ENCODE measurements around the gene MBP. TPM values are rescaled to one million over a fixed set of nuclear protein-coding genes. Genes with fewer than 3 reads are reported as not detected.

Gene MBP
- total RNA-seq, 1 donor from 2014 or later, result 54.3 TPM

DNA sequence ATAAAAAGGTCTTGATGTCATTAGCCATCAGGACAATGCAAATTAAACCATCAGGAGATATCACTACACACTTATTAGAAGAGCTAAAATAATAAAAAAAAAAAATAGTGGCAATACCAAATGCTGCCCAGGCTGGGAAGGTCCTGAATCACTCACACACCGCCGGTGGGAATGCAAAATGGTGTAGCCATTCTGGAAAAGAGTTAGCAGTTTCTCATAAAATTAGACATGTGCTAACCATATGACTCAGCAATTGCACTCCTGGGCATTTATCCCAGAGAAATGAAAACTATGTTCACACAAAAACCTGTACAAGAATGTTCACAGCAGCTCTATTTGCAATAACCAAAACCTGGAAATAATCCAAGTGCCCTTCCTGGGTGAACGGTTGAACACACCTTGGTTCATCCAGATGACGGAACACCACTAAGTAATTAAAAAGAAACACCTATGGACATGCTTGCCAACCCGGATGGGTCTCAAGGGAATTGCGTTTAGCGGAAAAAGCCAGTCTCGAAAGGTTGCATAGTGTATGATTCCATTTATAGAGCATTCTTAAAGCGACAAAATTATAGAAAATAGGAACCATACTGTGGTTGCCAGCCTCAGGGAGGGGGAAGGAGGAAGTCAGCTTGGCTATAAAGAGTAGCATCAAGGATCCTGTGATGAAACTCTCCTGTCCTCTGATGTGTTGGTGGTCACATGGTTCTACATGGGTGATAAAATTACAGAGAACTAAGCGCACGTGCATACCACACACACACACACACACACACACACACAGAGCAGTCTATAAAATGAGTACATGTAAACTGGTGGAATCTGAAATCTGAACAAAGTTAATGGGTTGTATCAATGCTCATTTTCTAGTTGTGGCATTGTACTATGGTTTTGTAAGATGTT lies 4.6 kb downstream of the MBP start:
- H3K9me3 Mint-ChIP-seq, result no peaks in the 10 kb centered on the region
- no peaks in the 10 kb centered on the region for H3K27me3 Mint-ChIP-seq (ENCODE audit: low read depth)
- H3K4me1 Mint-ChIP-seq (ENCODE audit: low read depth), result peaks cover 75% of the 10 kb centered on the region
- peaks cover 53% of the 10 kb centered on the region for H3K36me3 Mint-ChIP-seq (ENCODE audit: low read depth)
- intact Hi-C loops (cut with micrococcal nuclease), result no loop called here
- H3K27ac Mint-ChIP-seq, result peak overlapping the region; percentile 58
- no peak for DNase-seq (ENCODE audit: low spot score)
- peak overlapping the region; percentile 49 for H3K4me3 Mint-ChIP-seq (ENCODE audit: low read depth)

DNA sequence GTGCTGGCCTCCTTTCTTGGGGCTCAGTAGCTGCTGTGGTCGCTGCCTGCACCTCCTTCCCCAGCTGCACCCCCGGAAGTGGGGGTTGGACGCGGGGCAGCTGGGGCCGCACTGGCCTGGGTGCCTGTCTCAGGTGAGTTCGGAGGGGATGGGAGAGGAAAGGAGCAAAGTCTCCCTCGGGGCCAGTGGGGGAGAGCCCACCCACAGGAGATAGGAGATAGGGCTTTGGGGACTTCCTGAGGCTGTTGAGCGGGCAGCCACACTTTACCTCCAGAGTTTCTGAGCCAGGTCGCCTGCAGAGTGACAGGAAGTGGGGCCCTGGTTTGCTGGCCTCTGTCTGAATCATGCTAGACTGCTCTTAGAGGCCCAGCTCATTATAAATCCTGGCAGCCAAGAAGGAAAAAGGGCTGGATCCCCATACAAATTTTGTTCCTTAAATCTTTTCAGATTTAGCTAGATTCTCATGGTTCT lies 8.1 kb downstream of the MBP start:
- H3K4me1 Mint-ChIP-seq (ENCODE audit: low read depth), result peaks cover 76% of the 10 kb centered on the region
- H3K36me3 Mint-ChIP-seq (ENCODE audit: low read depth), result peaks cover 60% of the 10 kb centered on the region

DNA sequence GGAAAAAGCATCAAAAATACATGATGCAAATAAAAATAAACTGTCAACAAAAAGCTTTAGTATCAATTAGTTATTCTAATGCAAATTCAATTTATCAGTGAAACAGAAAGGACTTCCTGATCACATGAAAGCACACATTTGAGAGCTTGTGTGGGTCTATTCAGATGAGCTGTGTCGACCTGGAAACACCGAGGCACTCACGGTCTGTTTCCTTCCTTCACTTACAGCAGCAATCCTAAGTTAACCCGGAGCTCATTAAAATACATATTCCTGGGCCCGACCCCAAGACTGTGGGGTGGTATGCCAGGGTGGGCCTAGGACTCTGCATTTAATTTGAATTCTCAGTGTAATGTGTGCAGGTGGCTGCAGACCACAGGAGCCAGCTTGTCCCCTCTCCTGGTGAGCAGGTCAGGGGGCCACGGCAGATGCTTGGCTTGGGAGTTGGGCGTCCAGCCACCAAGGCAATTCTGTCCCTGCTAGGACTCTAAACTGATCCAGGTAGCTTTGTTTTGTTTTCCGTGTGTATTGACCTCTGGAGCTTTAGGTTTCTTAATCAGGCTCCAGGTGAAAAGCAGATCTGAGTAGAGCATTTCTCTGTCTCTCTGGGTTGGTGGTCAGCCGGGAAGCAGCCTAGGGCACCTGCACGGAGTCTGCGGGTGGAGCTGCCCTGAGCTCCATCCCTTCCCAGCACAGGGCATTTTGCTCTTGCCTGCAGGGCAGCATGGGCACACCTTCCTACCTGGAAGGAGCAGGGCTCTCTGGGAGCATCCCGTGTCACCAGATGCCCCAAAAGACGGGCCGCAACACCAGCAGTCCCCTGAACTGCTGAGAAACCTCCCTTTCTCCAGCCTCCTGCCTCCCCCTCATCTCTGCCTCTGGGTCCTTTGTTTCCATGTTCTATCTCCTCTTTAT lies 9.0 kb downstream of the MBP start:
- peaks cover 61% of the 10 kb centered on the region for H3K36me3 Mint-ChIP-seq (ENCODE audit: low read depth)
- no peaks in the 10 kb centered on the region for H3K27me3 Mint-ChIP-seq (ENCODE audit: low read depth)
- H3K4me3 Mint-ChIP-seq (ENCODE audit: low read depth), result peak overlapping the region; percentile 74
- peaks cover 71% of the 10 kb centered on the region for H3K4me1 Mint-ChIP-seq (ENCODE audit: low read depth)
- no peak for DNase-seq (ENCODE audit: low spot score)
- no peaks in the 10 kb centered on the region for H3K9me3 Mint-ChIP-seq
- intact Hi-C loops (cut with micrococcal nuclease), result loop anchor here (1.0 kb wide), 1 partner anchor 9 kb away; the partner anchor contains the start of gene MBP
- peak overlapping the region; percentile 94 for H3K27ac Mint-ChIP-seq

More for the DNA sequence above, 8.1 kb downstream of the MBP start:
- Mint-ChIP-seq H3K9me3 (no peaks in the 10 kb centered on the region), H3K27me3 (ENCODE audit: low read depth) (no peaks in the 10 kb centered on the region), H3K27ac (peak overlapping the region; percentile 94), H3K4me3 (ENCODE audit: low read depth) (peak overlapping the region; percentile 74)
- DNase-seq (ENCODE audit: low spot score), result peak; percentile 48
- intact Hi-C loops (cut with micrococcal nuclease), result loop anchor here (1.0 kb wide), 1 partner anchor 8 kb away; the partner anchor contains the start of gene MBP

DNA sequence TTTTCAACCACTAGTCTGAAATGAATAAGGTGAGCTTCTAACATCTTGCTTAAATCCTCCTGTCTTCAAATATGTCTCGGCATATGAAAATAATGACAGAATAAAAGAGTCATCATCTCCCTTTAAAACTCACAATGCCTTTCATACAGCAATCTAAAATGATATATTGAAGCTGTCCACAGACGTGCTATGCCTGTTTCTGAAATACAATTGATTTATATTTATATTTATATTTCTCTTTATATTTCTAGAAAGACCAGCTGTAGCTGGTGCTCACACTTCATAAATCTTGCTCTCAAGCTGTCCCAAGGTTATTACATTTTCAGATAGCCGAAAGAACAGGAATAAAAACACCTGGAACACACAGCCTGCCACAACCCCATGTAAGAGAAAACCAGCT lies 11.1 kb downstream of the MBP start:
- intact Hi-C loops (cut with micrococcal nuclease), result no loop called here
- H3K27ac Mint-ChIP-seq, result peak overlapping the region; percentile 19
- no peaks in the 10 kb centered on the region for H3K27me3 Mint-ChIP-seq (ENCODE audit: low read depth)
- DNase-seq (ENCODE audit: low spot score), result no peak
- H3K4me3 Mint-ChIP-seq (ENCODE audit: low read depth), result no peak overlapping the region
- H3K4me1 Mint-ChIP-seq (ENCODE audit: low read depth), result peaks cover 65% of the 10 kb centered on the region
- peaks cover 56% of the 10 kb centered on the region for H3K36me3 Mint-ChIP-seq (ENCODE audit: low read depth)
- H3K9me3 Mint-ChIP-seq, result no peaks in the 10 kb centered on the region

DNA sequence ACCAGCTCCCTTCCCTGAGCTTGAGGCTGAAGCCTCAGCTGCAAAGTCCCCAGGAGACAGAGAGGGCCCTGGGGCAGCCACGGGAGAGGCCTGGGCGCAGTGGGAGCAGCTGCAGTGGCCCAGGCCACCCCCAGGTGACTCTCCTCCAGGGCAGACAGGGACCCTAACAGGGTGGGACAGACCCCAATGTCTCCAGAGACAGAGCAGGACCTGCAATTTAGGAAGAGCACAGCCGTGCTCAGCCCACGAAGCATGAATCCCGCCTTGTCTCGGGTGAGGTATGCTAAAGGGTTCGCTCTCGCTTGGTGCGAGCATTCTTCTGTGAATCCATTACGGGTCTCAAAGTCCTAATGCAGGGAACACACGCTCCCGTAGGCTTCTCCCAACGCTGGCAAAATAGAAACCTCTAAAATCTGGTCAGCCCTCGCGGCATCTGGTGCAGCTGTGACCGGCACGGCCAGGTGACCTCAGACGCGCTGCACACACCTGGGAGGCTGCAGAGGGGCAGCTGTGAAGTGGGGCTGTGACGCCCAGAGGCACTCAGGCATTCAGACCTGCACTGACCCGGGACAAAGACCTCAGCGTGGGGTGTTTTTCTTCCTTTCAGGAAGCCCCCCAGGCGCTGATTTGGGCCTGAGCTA lies 12.6 kb downstream of the MBP start:
- no peak for DNase-seq (ENCODE audit: low spot score)
- intact Hi-C loops (cut with micrococcal nuclease), result no loop called here
- H3K27me3 Mint-ChIP-seq (ENCODE audit: low read depth), result no peaks in the 10 kb centered on the region
- H3K4me3 Mint-ChIP-seq (ENCODE audit: low read depth), result no peak overlapping the region
- peaks cover 63% of the 10 kb centered on the region for H3K4me1 Mint-ChIP-seq (ENCODE audit: low read depth)
- H3K27ac Mint-ChIP-seq, result no peak overlapping the region
- no peaks in the 10 kb centered on the region for H3K9me3 Mint-ChIP-seq
- H3K36me3 Mint-ChIP-seq (ENCODE audit: low read depth), result peaks cover 62% of the 10 kb centered on the region

DNA sequence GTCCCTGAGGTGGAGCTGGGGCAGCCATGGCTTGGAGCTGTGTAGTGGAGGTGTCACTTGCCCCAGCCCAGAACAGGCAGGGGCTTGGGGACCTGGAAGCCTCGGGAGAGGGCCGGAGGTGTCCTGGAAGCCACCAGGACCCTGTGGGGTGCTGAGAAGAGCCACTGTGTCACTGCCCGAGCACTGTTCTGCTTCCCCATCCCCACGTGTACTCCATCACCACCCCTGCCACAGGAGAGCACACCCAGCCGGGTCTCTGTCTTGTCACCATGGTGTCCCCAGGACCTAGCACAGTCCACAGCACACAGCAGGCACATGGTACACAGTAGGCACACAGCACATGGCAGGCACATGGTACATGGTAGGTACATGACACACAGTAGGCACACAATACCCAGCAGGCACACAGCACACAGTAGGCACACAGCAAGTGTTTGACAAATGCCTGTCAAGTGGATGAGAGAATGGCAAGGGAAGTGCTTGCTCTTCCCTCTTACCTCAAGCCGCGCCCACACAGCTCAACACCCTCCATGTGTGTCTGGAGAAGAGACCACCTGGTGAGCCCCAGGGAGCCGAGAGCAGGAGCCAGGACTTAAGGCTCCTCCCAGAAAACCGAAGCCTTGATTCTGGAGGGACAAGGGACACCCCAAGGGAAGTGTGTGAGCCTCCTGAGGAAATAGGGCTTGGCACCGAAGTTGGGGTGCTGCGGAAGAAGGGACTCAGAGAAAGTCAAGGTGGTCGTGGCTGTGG lies 13.3 kb downstream of the MBP start:
- H3K4me1 Mint-ChIP-seq (ENCODE audit: low read depth), result peaks cover 62% of the 10 kb centered on the region
- H3K27me3 Mint-ChIP-seq (ENCODE audit: low read depth), result no peaks in the 10 kb centered on the region
- no peak overlapping the region for H3K27ac Mint-ChIP-seq
- no peak overlapping the region for H3K4me3 Mint-ChIP-seq (ENCODE audit: low read depth)
- no peaks in the 10 kb centered on the region for H3K9me3 Mint-ChIP-seq
- no peak for DNase-seq (ENCODE audit: low spot score)
- peaks cover 67% of the 10 kb centered on the region for H3K36me3 Mint-ChIP-seq (ENCODE audit: low read depth)
- intact Hi-C loops (cut with micrococcal nuclease), result no loop called here

DNA sequence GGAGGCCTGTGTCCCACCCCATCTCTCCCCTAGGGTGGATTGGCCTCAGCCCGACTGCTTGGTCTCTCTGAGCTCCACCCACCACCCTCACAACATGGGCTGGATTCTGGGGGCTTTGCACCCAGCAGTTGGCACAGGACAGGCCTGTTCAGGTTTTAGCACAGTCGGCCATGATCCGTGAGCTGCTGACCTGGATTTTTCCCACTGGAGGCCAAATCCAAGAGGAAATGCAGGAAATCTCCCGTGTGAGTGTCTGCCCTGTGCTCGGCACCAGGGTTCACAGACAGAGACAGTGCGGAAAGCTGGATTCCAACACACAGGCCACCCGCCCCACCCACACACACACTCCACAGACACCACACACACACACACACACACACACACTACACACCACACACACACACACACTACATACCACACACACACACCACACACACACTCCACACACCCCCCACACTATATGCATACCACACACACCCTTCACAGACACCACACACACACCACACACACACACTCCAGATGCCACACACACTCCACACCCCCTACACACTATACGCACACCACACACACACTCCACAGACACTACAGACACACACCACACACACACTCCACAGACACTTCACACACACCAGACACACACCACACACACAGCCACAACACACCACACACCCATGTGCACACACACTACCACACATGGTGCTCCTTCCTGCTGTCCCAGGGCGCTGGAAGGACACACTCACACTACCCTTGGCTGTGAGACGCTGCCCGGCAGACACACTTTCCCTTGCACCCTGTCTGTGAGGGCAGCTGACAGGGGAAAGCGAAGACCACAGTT lies 14.1 kb downstream of the MBP start:
- DNase-seq (ENCODE audit: low spot score), result no peak
- intact Hi-C loops (cut with micrococcal nuclease), result no loop called here
- no peaks in the 10 kb centered on the region for H3K9me3 Mint-ChIP-seq
- peaks cover 55% of the 10 kb centered on the region for H3K4me1 Mint-ChIP-seq (ENCODE audit: low read depth)
- H3K36me3 Mint-ChIP-seq (ENCODE audit: low read depth), result peaks cover 73% of the 10 kb centered on the region
- H3K27ac Mint-ChIP-seq, result peak overlapping the region; percentile 76
- no peak overlapping the region for H3K4me3 Mint-ChIP-seq (ENCODE audit: low read depth)
- H3K27me3 Mint-ChIP-seq (ENCODE audit: low read depth), result no peaks in the 10 kb centered on the region

DNA sequence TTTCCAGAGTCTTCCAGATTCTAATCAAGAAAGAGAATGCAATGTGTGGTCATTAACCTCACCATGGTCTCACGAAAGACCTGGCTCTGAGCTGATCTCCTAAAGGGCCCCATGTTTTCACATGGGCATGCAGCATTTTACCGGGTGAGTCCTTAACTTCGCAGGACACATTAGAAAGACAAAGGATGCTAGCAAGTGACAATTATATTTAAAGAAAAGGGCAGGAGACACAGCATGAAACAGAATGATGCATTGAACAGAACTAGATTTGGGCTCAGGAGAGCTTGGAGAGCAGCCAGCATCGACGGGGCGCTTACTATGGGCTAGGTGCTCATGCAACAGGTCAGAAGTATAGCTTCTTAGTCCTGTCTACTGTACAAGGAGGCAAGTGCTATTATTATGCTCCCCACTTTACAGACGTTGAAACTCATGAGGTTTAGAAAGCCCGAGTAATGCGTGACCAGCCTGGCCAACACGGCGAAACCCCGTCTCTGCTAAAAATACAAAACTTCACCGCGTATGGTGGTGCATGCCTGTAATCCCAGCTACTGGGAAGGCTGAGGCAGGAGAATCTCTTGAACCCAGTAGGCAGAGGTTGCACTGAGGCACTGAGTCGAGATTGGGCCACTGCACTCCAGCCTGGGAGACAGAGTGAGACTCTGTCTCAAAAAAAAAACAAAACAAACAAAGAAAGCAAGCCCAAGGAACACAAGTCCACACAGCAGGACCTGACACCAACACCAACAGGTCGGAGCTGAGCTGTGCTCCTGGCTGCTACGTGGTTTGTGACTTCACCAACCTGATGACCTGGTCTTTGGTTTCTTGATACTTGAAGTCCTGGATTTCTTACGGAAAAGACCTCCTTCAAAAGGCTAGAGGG lies 16.1 kb downstream of the MBP start:
- Mint-ChIP-seq H3K27me3 (ENCODE audit: low read depth) (no peaks in the 10 kb centered on the region), H3K4me3 (ENCODE audit: low read depth) (no peak overlapping the region), H3K9me3 (no peaks in the 10 kb centered on the region), H3K4me1 (ENCODE audit: low read depth) (peaks cover 55% of the 10 kb centered on the region), H3K36me3 (ENCODE audit: low read depth) (peaks cover 77% of the 10 kb centered on the region), H3K27ac (peak overlapping the region; percentile 39)
- intact Hi-C loops (cut with micrococcal nuclease), result no loop called here
- no peak for DNase-seq (ENCODE audit: low spot score)

DNA sequence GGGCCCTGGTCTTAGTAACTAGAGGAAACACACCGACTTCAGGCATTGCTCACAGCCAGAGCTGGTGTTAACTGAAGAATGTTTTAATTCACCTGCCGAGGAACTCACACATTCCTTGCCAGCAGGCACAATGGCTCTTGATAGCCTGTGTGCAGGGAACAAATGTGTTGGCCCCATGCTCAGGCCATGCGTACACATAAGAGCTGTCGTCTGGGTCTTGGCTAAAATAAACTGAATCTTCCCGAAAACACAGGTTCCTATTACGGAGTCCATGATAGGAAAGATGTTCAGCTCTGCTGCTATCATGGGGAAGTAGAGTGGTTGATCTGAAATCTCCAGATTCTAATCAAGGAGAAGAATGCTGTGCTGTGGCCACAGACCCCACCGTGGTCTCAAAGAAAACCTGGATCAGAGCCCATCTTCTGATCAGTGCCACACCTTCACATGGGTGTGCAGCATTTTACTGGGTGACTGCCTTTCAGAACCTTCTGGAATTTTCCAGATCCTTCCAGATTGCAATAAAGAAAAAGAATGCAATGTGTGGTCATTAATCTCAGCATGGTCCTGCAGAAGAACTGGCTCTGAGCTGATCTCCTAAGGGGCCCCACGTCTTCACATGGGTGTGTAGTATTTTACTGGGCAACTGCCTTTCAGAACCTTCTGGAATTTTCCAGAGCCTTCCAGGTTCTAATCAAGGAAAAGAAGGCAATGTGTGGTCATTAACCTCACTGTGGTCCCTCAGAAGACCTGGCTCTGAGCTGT lies 17.2 kb downstream of the MBP start:
- no peak overlapping the region for H3K4me3 Mint-ChIP-seq (ENCODE audit: low read depth)
- H3K4me1 Mint-ChIP-seq (ENCODE audit: low read depth), result peaks cover 58% of the 10 kb centered on the region
- no peaks in the 10 kb centered on the region for H3K9me3 Mint-ChIP-seq
- peaks cover 76% of the 10 kb centered on the region for H3K36me3 Mint-ChIP-seq (ENCODE audit: low read depth)
- intact Hi-C loops (cut with micrococcal nuclease), result no loop called here
- DNase-seq (ENCODE audit: low spot score), result no peak
- H3K27ac Mint-ChIP-seq, result peak overlapping the region; percentile 55
- H3K27me3 Mint-ChIP-seq (ENCODE audit: low read depth), result no peaks in the 10 kb centered on the region

DNA sequence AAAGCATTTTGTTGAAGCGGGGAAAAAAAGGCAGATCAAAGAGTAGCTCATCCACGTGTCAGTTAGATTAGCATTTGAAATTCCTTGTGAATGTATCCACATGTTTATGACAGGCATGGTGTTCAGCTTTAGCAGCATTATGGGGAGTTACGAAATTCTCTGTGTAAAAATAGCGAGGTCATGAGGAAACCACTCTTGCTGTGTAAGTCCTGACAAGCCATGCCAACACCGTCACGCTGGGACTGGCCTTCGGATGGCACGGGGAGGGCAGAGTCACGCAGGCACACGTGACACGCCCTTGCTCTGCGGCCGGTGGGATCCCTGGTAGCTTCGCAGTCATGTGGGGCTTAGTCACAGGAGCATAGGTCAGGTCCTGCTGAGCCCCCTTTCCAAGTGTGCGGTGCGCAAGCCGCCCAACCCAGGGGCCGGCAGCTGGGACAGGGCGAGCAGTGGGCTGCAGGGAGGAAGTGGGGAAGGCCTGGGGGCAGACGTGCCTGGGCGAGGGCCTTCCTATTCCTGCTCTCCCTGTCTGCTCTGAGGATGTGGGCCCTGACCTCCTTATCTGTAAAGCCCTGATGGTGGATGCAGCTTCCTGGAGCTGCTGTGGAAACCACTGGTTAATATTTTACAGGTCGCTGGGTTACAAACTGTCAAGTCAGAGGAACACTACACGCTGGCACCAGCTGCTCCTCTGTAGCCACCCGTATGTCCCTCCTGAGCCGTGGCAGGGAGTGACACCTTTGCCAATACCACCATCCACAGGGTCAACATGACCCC lies 18.0 kb downstream of the MBP start:
- peak overlapping the region; percentile 55 for H3K27ac Mint-ChIP-seq
- no peak for DNase-seq (ENCODE audit: low spot score)
- intact Hi-C loops (cut with micrococcal nuclease), result no loop called here
- peaks cover 78% of the 10 kb centered on the region for H3K36me3 Mint-ChIP-seq (ENCODE audit: low read depth)
- H3K4me1 Mint-ChIP-seq (ENCODE audit: low read depth), result peaks cover 66% of the 10 kb centered on the region
- H3K27me3 Mint-ChIP-seq (ENCODE audit: low read depth), result no peaks in the 10 kb centered on the region
- no peak overlapping the region for H3K4me3 Mint-ChIP-seq (ENCODE audit: low read depth)
- no peaks in the 10 kb centered on the region for H3K9me3 Mint-ChIP-seq
